Cerebellar cortex (tissue), 1 donor: ENCODE measurements around the gene GPSM3.
"Not testable (repeated sequence)": the region's sequence is repeated elsewhere in the genome, so short reads cannot be mapped to it uniquely, and the experiment has no call there.

Experiments used
- DNase-seq: peaks from one replicate; pipeline ENCODE4 v3.0.0-alpha.2; 2015; ENCODE audit warnings: low spot score

The GPSM3 gene

DNA sequence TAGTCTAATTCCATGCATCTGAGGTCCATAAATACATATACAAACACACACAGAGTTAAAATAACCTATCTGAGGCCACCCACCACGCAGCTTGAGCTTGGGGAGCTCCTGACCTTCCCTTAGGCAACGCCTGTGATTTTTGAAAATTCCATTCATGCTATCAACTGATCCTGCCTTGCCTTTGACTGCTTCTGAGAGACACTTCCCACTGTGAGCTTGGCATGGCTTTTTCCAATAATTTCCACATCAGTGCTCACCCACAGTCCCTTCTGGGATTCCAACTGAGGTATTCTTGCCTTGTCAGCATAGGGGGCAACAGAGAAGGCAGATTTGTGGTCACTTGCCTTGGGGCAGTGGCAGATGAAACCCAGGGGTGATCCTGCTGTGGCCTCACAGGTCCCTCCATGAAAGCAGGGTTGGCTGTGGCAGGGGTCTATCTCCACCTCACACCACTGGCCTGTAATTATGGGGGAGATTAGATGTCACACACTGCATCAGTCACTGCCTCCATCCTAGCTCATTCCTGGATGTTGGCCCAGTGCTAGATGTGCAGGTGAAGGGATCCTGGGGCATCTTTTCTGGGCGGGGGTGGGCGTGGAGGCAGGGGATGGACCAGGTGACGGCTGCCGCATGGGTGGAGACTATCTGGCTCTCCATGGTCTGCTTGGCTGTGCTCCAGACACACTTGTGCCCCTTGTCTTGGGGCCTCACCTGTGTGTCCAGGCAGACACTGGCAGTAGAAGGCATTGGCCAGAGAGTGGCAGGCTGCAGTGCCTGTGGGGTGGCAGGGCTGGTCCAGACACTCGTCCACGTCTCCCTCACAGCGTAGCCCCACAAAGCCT, 11.2 kb upstream of the GPSM3 start:
- DNase-seq = no peak

DNA sequence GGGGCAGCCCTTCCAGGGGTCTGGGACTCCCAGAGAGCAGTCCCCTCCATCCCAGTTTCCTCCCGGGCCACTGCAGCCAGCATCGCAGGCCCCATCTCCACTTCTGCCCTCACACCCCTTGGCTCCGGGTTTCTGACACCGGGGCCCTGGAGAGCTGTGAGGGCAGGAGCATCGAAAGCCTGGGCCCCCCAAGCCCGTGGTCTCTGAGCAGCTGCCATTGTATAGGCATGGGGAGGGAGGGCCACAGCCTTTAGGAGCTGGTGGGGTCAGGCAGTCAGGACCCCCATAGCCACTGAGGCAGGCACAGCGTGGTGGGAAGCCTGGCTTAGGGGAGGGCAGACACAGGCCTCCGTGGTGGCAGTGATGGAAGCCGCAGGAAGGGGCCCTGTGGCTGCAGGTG, 9.7 kb upstream of the GPSM3 start:
- DNase-seq = no peak

DNA sequence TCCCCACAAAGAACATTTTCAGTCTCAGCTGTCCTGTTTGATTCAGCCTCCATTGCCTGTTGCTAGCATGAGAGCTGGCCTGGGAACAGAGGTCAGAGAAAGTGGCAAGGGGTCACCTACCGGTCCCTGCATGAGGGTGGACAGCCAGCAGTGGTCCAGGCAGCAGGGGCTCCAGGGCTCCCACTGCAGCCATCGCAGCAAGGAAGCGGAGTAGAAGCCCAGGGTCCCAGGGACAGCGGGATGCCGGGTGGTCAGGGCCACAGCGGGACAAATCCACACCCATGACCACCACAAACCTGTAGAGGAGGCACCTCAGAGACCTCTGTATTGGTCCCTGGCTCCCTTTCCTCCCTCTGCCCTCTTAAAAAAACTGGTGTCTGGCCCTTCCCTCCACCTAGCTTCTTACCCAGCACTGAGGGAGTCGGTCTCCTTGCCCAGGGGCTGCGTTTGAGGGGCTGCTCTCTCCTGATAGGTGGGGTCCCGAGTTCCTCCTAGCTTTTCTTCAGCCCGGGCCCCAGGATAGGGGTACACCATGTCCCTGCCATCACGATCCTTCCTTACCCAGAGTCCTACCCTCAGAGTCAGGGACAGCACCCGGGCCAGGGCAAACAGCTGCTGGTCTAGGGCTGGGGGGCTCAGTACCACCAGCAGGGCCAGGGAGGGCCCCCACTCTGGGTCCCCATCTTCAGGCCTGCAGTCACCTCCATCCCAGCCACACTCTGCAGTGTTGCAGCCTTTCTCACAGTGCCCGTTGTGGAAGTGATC, 8.4 kb upstream of the GPSM3 start:
- DNase-seq = no peak

GRCh38 chr6:32198866-32199265, 6.4 kb upstream of the GPSM3 start:
- DNase-seq = no peak

DNA sequence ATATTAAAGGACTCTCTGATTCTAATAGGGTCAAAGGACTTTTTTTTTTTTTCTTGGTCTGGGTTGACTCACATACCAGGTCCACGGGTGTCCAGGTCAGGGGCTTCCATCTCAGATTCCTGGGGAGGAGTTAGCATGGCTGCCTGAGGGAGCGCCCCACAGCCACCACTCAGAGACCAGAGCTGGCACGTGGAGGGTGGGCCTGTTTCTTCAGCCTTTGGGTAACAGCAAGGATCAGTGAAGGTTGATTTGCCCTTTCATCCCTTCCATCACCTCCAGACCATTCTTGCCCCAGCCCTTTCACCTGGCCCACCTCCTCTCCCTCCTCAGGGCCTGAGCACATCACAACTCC, 5.9 kb upstream of the GPSM3 start:
- no peak for DNase-seq

DNA sequence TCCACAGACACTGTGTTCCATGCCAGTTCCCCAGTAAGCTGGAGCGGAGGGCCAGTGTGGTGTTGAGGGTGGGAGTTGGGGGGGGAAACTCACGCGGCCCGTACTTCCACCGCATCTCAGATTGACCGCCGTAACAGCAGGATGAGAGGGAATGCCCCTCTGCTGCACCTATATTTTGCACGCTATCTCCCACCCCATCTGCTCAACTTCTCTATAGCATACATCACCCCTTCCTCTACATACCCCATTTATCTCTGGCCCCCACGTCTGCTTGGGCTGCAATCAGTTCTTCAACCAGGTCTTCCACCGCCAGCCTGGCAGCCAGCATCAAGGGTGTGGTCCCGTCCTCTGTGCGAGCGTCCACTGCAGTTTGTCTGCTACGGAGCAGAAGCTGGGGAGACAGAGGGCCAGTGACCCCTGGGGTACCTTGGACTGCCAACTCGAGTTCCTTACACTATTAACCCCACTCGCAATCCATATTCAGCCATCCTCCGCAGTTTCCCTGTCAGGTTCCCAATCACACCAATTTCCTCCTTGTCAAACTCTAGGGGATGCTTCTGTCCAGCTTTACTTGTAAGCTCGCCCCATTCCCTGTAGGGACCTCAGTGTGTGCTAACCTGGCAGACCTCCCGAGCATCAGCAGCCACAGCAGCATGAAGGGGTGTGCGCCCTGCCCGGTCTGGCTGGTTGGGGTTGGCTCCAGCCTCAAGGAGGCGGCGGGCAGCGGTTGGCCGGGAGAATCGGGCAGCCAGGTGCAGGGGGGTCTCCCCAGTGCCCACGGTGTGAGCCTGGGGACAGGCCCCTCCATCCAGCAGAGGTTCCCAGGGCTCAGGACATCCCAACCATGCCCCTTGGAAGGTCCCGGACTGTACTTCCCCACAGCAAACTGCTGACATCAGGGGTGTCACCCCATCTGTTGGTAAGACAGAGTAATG, 4.5 kb upstream of the GPSM3 start:
- no peak for DNase-seq

GRCh38 chr6:32195902-32196681, 3.6 kb upstream of the GPSM3 start:
- peak; percentile 73 for DNase-seq

DNA sequence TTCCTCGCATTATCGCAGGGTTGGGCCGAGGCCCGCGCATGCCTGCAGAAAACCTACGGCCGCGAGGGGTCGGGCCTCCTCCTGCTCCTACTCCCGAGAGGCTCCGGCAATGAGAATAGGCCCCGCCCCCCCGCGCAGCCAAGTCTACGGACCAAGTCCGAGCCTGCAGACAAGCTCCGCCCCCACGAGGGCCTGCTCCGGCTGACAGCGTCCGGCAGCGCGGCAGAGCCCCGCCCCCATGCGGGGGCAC, 3.1 kb upstream of the GPSM3 start:
- peak; percentile 100 for DNase-seq

DNA sequence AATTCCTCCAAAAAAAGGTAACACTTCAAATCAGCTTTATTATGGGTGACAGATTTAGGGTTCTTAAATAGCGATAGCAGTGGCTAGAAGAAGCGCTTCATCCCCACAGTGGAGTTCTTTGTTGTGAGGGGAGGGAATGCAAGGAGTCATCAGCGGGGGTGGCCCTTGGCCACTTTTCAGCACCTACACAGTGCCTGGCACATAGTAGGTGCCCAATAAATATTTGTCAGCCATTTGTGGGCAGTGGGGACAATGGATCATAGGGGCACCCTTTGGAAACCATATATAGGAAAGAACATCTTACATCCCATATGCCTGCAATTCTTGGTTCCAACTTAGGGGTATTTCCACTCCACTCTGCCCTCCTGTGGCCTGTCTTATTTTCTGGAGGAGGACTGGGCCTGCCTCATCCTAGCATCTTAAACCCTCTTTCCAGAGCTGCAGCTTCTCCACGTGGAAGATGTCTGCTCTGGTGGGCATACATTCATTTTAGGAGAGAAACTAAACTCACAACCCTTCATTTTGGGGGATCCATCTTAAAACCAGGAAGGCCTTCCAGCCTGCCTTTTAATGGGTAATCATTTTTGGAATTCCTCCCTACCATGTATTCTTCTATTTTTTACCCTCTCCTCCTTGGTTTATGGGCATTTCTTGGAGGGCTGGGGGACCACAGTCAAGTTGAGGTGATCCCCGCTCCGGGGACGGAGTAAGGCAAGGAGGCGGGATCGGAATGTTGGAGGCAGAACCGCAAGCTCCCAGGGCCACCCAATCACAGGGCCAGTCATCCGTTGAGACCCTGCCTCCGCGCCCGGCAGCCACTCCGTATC, 2.6 kb upstream of the GPSM3 start:
- peak; percentile 81 for DNase-seq

DNA sequence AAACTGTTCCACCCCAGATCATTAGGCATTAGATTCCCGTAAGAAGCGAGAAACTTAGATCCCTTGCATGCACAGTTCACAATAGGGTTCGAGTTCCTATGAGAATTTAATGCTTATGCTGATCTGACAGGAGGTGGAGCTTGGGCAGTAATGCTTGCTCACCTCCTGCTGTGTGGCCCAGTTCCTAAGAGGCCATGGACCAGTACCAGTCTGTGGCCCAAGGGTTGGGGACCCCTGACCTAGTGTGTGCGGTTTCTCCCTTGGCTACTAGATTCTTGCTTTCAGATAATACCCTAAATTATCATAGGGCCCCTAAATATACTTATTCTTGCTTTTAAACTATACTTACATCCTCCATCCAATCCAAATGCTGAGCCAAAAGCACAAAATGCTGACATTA, 1.9 kb upstream of the GPSM3 start:
- no peak for DNase-seq

DNA sequence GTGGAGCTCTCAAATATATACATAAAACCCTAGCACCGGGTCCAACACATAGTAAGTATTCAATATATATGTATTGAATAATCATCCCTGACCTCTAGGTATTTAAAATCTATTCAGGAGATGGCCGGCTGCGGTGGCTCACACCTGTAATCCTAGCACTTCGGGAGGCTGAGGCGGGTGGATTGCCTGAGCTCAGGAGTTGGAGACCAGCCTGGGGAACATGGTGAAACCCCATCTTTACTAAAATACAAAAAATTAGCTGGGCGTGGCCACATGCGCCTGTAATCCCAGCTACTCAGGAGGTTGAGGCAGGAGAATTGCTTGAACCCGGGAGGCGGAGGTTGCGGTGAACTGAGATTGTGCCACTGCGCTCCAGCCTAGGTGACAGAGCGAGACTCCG, 653 bp upstream of the GPSM3 start:
- DNase-seq = not testable (repeated sequence)

GRCh38 chr6:32191696-32192607, 491 bp downstream of the GPSM3 start:
- DNase-seq = no peak

DNA sequence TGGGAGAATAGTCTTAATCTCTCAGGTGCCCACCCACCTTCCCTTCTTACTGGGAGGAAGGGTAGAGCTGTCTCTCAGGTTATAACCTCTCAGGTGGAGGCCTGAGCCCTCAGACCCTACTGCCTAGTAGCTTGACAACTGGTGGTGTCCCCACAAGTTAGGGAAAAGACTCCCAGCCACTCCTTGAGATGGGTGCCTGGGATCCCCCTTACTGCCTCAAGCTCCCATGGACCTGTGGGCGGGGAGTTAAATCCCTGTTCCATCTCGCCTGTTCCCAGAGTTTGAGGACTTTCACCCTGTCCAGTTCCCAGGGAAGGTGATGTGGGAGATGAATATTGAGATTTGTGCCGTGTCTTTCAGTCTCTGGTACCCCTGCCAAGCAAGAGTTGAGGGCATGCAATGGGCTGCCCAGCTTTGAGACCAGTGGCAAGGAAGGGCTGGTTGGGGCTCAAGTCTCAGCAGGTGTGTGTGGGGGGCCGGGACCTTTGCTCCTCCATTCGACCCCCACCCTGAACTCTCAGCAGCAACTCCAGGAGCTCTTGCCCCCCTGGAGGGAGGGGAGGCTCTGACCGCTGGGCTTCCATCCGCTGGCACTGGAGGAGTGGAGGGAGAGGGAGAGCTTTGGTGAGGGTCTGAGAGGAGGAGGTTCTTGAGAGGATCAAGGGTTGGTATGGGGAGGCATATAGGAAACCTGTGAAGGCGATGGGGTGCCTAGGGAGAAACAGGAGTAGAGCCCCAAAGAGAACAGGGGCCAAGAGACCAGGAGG, 1.3 kb downstream of the GPSM3 start:
- DNase-seq = no peak

DNA sequence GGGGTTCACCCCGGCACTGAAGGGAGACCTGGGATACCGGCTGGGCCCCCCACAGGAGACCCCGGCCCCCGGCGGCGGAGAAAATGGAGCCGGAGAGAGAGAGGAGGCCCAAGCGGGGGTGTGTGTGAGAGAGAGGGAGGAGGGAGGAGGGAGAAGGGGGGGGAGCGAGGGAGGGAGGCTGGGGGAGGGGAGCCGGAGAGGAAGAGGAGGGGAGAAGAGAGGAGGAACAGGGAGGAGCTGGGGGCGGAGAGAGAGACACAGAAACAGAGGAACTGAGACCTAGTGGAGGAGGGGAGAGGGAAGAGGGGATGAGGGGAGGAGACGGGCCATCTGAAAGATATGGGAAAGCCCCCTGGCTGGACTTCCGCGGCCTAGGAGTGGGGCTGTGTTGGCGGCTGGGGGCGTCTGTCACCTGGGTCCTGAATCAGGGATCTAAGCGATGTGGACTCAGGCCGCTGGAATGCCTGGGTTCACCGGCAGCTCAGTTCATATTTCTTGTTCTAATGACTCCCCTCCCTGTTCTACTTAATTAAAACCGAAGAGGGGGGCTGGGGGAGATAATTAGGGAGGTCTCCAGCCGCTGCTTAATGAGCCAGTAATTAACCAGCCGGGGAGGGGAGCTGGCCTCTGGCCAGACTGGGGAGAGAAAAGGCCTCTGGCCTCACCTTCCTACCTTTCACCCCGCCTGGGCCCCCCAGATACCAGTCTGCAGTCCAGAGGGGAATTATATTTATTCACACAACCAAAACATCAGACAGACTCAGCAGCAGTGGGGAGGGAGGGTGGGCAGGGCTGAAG, 2.2 kb downstream of the GPSM3 start, which contains the start of gene PBX2:
TSS of gene PBX2 (minus strand) at position 149 of the 798 bp plus-strand sequence. CDS start 287 bp downstream, outside the sequence.
- DNase-seq = peak; percentile 96

GRCh38 chr6:32189742-32190053, 2.7 kb downstream of the GPSM3 start:
- no peak for DNase-seq

DNA sequence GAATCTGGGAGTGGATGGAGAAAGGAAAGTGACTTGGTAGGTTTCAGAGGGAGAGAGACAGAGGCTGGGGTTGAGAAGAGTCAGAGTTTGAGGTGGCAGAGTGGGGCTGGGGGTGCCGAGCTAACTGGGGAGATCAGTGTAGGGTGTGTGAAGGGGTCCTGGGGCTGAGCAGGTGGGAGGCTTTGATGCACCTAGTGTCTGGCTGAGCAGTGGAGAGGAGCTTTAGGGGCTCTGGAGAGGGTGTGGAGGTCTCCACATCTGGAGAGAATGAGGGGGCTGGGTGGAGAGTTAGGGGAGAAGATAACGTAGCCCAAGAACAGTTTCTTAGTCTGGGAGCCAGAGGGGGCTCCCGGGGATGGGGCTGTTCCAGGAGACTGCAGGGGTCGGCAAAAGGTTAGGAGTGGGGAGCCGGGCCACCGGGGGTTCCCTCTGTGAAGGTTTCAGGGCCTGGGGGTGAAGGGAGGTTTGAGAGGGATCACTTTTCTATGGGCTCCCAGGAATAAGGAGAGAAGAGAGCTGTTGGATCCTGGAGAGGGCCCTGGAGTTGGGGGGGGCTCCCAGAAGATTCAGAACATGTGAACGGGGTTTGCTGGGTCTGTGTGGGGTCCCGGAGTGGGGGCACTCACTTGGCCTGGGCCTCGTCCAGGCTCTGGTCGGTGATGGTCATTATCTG, 3.2 kb downstream of the GPSM3 start:
- no peak for DNase-seq

GRCh38 chr6:32188381-32189068, 3.9 kb downstream of the GPSM3 start:
- no peak for DNase-seq
